ENCODE results near the gene NTRK2.

Gene NTRK2

GRCh38 chr9:84955971-84956370, 286.4 kb downstream of the NTRK2 start:
- in situ Hi-C loops (cut with MboI; ENCODE audit: low sequenced_read_pairs), result loop anchor here (25.0 kb wide), 1 partner anchor 544 kb away; no protein-coding TSS in a partner anchor

GRCh38 chr9:84959339-84959738, 289.8 kb downstream of the NTRK2 start:
- in situ Hi-C loops (cut with MboI; ENCODE audit: low sequenced_read_pairs), result loop anchor here (25.0 kb wide), 1 partner anchor 547 kb away; no protein-coding TSS in a partner anchor

GRCh38 chr9:84966876-84967830, 297.6 kb downstream of the NTRK2 start:
- in situ Hi-C loops (cut with MboI; ENCODE audit: low sequenced_read_pairs), result loop anchor here (25.0 kb wide), 1 partner anchor 555 kb away; no protein-coding TSS in a partner anchor

GRCh38 chr9:84969084-84969483, 299.6 kb downstream of the NTRK2 start:
- in situ Hi-C loops (cut with MboI; ENCODE audit: low sequenced_read_pairs), result loop anchor here (25.0 kb wide), 1 partner anchor 557 kb away; no protein-coding TSS in a partner anchor

GRCh38 chr9:84969736-84970135, 300.2 kb downstream of the NTRK2 start:
- in situ Hi-C loops (cut with MboI; ENCODE audit: low sequenced_read_pairs), result loop anchor here (25.0 kb wide), 1 partner anchor 557 kb away; no protein-coding TSS in a partner anchor

GRCh38 chr9:84970432-84970831, 300.9 kb downstream of the NTRK2 start:
- in situ Hi-C loops (cut with MboI; ENCODE audit: low sequenced_read_pairs), result loop anchor here (25.0 kb wide), 1 partner anchor 558 kb away; no protein-coding TSS in a partner anchor

- in situ Hi-C loops (cut with MboI; ENCODE audit: low sequenced_read_pairs), result loop anchor here (25.0 kb wide), 1 partner anchor 559 kb away; no protein-coding TSS in a partner anchor
These were observed 302.0 kb downstream of the NTRK2 start for GRCh38 chr9:84971571-84971970.

- in situ Hi-C loops (cut with MboI; ENCODE audit: low sequenced_read_pairs), result loop anchor here (25.0 kb wide), 1 partner anchor 562 kb away; no protein-coding TSS in a partner anchor
These were observed 304.7 kb downstream of the NTRK2 start for GRCh38 chr9:84974258-84974657.

- in situ Hi-C loops (cut with MboI; ENCODE audit: low sequenced_read_pairs), result loop anchor here (25.0 kb wide), 1 partner anchor 563 kb away; no protein-coding TSS in a partner anchor
These were observed 305.3 kb downstream of the NTRK2 start for GRCh38 chr9:84974855-84975254.

GRCh38 chr9:84975926-84976325, 306.4 kb downstream of the NTRK2 start:
- in situ Hi-C loops (cut with MboI; ENCODE audit: low sequenced_read_pairs), result no loop called here

GRCh38 chr9:84978661-84979060, 309.1 kb downstream of the NTRK2 start:
- in situ Hi-C loops (cut with MboI; ENCODE audit: low sequenced_read_pairs), result no loop called here

- in situ Hi-C loops (cut with MboI; ENCODE audit: low sequenced_read_pairs), result no loop called here
These were observed 314.2 kb downstream of the NTRK2 start for GRCh38 chr9:84983749-84984148.

GRCh38 chr9:84988621-84989020, 319.1 kb downstream of the NTRK2 start:
- in situ Hi-C loops (cut with MboI; ENCODE audit: low sequenced_read_pairs), result no loop called here

- in situ Hi-C loops (cut with MboI; ENCODE audit: low sequenced_read_pairs), result no loop called here
These were observed 320.9 kb downstream of the NTRK2 start for GRCh38 chr9:84990416-84990815.

- in situ Hi-C loops (cut with MboI; ENCODE audit: low sequenced_read_pairs), result no loop called here
These were observed 321.5 kb downstream of the NTRK2 start for GRCh38 chr9:84990850-84991513.

- in situ Hi-C loops (cut with MboI; ENCODE audit: low sequenced_read_pairs), result no loop called here
These were observed 322.0 kb downstream of the NTRK2 start for GRCh38 chr9:84991514-84991870.

- in situ Hi-C loops (cut with MboI; ENCODE audit: low sequenced_read_pairs), result no loop called here
These were observed 322.9 kb downstream of the NTRK2 start for GRCh38 chr9:84992381-84992780.

GRCh38 chr9:84993105-84993504, 323.6 kb downstream of the NTRK2 start:
- in situ Hi-C loops (cut with MboI; ENCODE audit: low sequenced_read_pairs), result no loop called here

GRCh38 chr9:84996029-84996428, 326.5 kb downstream of the NTRK2 start:
- in situ Hi-C loops (cut with MboI; ENCODE audit: low sequenced_read_pairs), result no loop called here

- in situ Hi-C loops (cut with MboI; ENCODE audit: low sequenced_read_pairs), result no loop called here
These were observed 327.2 kb downstream of the NTRK2 start for GRCh38 chr9:84996716-84997115.

GRCh38 chr9:84997472-84997871, 327.9 kb downstream of the NTRK2 start:
- in situ Hi-C loops (cut with MboI; ENCODE audit: low sequenced_read_pairs), result no loop called here
